HG03342 (cell line): ENCODE data around the gene TBC1D12.
"Not testable (repeated sequence)": the region's sequence is repeated elsewhere in the genome, so short reads cannot be mapped to it uniquely, and the experiment has no call there.

Experiments used
- ATAC-seq: cut with Tn5 transposase; IDR thresholded peaks from one replicate; pipeline ENCODE4 v1.9.1; 2021; ENCODE audit warnings: mild to moderate bottlenecking, moderate library complexity; ENCODE audit not compliant: unreplicated experiment

TBC1D12 gene

GRCh38 chr10:94450782-94451181, 48.4 kb downstream of the TBC1D12 start:
- ATAC-seq = no peak

- no peak for ATAC-seq
Observed at GRCh38 chr10:94451883-94452519, 49.7 kb downstream of the TBC1D12 start.

GRCh38 chr10:94456942-94457341, 54.6 kb downstream of the TBC1D12 start:
- no peak for ATAC-seq

GRCh38 chr10:94459385-94459784, 57.0 kb downstream of the TBC1D12 start:
- ATAC-seq = no peak

GRCh38 chr10:94461503-94461902, 59.2 kb downstream of the TBC1D12 start:
- no peak for ATAC-seq

GRCh38 chr10:94462130-94462529, 59.8 kb downstream of the TBC1D12 start:
- no peak for ATAC-seq

- ATAC-seq = no peak
Observed at GRCh38 chr10:94465684-94466083, 63.3 kb downstream of the TBC1D12 start.

- ATAC-seq = no peak
Observed at GRCh38 chr10:94481410-94481809, 79.1 kb downstream of the TBC1D12 start.

GRCh38 chr10:94483970-94484369, 81.6 kb downstream of the TBC1D12 start:
- ATAC-seq = no peak

- ATAC-seq = no peak
Observed at GRCh38 chr10:94485094-94485493, 82.8 kb downstream of the TBC1D12 start.

- ATAC-seq = no peak
Observed at GRCh38 chr10:94487575-94487974, 85.2 kb downstream of the TBC1D12 start.

- ATAC-seq = no peak
Observed at GRCh38 chr10:94489107-94489506, 86.8 kb downstream of the TBC1D12 start.

- ATAC-seq = no peak
Observed at GRCh38 chr10:94489976-94490788, 87.8 kb downstream of the TBC1D12 start.

- no peak for ATAC-seq
Observed at GRCh38 chr10:94490789-94491039, 88.4 kb downstream of the TBC1D12 start.

GRCh38 chr10:94493463-94493862, 91.1 kb downstream of the TBC1D12 start:
- ATAC-seq = no peak

GRCh38 chr10:94496010-94496409, 93.7 kb downstream of the TBC1D12 start:
- ATAC-seq = no peak

- no peak for ATAC-seq
Observed at GRCh38 chr10:94496646-94497045, 94.3 kb downstream of the TBC1D12 start.

GRCh38 chr10:94500063-94500462, 97.7 kb downstream of the TBC1D12 start:
- no peak for ATAC-seq

GRCh38 chr10:94521276-94522250, 119.2 kb downstream of the TBC1D12 start:
- ATAC-seq = no peak

GRCh38 chr10:94524146-94524545, 121.8 kb downstream of the TBC1D12 start:
- ATAC-seq = no peak

- ATAC-seq = no peak
Observed at GRCh38 chr10:94524711-94525110, 122.4 kb downstream of the TBC1D12 start.

- ATAC-seq = not testable (repeated sequence)
Observed at GRCh38 chr10:94531550-94531949, 129.2 kb downstream of the TBC1D12 start.
